Neural cell (in vitro differentiated cells): ENCODE measurements around the gene TM9SF4.

Source experiments
- EP300 ChIP-seq: fragments of 450-650 bp; conservative IDR thresholded peaks from 2 replicates; pipeline ENCODE4 v1.6.1; 2014; ENCODE audit warnings: antibody characterized with exemption, mild to moderate bottlenecking, moderate library complexity; ENCODE audit not compliant: poor library complexity, severe bottlenecking
- TF ChIP-seq, protein P1 (sequence below): fragments of 450-650 bp; IDR thresholded peaks from 2 replicates; pipeline ENCODE4 v1.5.1; 2014; ENCODE audit warnings: antibody characterized with exemption, mild to moderate bottlenecking, moderate library complexity; ENCODE audit not compliant: poor library complexity, severe bottlenecking

DNA sequence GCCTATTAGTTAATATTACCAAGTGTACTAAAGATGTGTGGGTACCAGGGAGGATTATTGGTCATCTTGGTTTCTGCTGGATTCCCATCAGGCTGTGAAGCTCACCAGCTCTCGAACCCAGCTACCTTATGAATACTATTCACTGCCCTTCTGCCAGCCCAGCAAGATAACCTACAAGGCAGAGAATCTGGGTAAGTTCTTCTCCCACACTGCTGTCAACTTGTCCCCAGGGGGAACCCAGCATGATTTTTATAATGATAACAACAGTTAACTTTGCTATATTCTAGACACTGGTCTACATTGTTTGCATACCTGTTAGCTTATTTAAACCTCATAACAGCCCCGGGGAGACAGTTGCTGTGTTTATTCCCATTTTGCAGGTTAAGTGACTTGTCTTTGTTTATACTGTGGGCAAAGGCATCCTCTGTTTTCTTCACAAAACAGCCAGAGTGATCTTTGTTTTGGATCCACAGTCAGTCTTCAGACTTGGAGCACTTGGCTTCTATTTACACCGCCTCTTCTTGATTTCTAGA, 26.5 kb downstream of the TM9SF4 start:
- TF ChIP-seq, protein P1, sequence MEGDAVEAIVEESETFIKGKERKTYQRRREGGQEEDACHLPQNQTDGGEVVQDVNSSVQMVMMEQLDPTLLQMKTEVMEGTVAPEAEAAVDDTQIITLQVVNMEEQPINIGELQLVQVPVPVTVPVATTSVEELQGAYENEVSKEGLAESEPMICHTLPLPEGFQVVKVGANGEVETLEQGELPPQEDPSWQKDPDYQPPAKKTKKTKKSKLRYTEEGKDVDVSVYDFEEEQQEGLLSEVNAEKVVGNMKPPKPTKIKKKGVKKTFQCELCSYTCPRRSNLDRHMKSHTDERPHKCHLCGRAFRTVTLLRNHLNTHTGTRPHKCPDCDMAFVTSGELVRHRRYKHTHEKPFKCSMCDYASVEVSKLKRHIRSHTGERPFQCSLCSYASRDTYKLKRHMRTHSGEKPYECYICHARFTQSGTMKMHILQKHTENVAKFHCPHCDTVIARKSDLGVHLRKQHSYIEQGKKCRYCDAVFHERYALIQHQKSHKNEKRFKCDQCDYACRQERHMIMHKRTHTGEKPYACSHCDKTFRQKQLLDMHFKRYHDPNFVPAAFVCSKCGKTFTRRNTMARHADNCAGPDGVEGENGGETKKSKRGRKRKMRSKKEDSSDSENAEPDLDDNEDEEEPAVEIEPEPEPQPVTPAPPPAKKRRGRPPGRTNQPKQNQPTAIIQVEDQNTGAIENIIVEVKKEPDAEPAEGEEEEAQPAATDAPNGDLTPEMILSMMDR = no peak
- no peak for TF ChIP-seq EP300
